GM10266 (cell line): ENCODE measurements around the gene SF1.

Source experiments
- DNase-seq: peaks from one replicate; pipeline ENCODE4 v3.0.0; 2012; ENCODE audit errors: extremely low spot score
- CTCF ChIP-seq: IDR thresholded peaks from 2 replicates; pipeline ENCODE4 v1.5.1; 2012; ENCODE audit warnings: mild to moderate bottlenecking, low read depth; ENCODE audit not compliant: control insufficient read depth, insufficient read depth; ENCODE audit errors: missing control alignments

Gene SF1

GRCh38 chr11:64753380-64754123 lies 24.8 kb downstream of the SF1 start:
- DNase-seq = no peak
- no peak for TF ChIP-seq CTCF

- no peak for DNase-seq
- no peak for TF ChIP-seq CTCF
These were observed 25.3 kb downstream of the SF1 start for GRCh38 chr11:64753019-64753379.

GRCh38 chr11:64752175-64752970 lies 26.0 kb downstream of the SF1 start:
- no peak for DNase-seq
- TF ChIP-seq CTCF = no peak

- TF ChIP-seq CTCF = no peak
- DNase-seq = no peak
These were observed 26.8 kb downstream of the SF1 start for GRCh38 chr11:64751580-64751979.

GRCh38 chr11:64751136-64751535 lies 27.2 kb downstream of the SF1 start:
- DNase-seq = no peak

GRCh38 chr11:64750361-64751054 lies 27.8 kb downstream of the SF1 start:
- DNase-seq = no peak
- TF ChIP-seq CTCF = no peak

More at GRCh38 chr11:64751136-64751535, 27.2 kb downstream of the SF1 start:
- no peak for TF ChIP-seq CTCF
